ENCODE measurements around the gene PLPP3.
"Not testable (repeated sequence)": the region's sequence is repeated elsewhere in the genome, so short reads cannot be mapped to it uniquely, and the experiment has no call there.

Gene PLPP3

DNA sequence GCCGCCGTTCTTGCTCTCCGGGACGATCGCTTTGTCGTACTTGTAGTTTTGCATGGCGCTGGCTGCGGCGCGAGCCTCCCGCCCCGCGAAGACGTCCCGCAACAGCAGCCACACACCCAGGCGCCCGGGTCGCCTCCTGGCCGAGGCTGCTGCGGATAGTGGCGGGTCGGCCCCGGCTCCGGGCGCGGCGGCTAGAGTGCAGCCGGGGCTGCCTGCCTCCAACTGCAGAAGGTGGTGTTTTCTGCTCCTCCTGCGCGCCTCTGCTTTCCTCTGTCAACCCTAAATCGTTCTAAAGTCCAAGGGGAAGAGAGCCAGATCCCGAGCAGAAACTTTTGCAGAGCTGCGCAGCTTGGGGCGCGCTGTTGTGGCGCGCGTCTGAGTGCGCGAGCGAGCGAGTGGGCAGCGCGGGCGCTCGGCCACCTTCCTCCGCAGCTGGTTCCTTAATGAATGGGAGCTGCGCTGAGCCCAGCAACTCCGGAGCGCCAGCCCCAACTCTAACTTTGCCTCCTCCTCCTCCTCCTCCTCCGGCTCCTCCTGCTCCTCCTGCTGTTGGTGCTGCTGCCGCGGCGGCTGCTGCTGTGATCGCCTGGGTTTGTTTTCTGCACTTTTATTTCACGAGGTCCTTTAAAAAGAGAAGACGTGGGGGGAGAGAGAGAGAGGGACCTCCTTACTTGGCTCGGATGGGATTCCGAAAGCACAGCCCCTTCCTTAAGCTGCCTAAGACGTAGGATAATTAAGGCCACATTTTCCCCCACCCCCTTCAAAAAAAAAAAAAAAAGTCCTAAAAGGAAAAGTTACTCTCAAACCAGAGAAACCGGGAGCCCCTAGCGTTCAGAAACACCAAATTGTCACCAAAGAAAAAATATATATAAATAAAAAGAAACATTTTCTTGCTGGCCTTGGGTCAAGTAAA lies at the start of gene PLPP3:
Gene PLPP3 (minus strand): TSS at position 601 of the 913 bp plus-strand sequence. CDS start 547 bp downstream, at position 54.
- no peak for DNase-seq

DNA sequence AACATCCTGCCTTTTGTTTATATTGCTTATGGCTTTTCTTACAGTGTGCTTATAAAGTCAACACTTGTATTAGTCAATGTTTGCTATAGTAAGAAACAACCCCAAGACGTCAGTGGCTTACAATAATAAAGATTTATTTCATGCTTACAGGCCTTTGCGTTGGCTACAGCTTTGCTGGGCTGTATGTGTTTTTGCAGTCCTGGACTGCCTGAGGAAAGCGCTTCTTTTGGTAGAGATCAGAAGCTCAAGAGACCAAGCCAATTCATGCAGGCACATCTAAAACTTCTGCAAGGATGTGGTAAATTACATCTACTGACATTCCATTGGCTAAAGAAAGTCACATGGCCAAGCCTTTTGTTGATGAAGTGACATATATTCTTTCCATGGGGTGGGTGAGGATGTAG lies 48.3 kb upstream of the PLPP3 start:
- no peak for DNase-seq

DNA sequence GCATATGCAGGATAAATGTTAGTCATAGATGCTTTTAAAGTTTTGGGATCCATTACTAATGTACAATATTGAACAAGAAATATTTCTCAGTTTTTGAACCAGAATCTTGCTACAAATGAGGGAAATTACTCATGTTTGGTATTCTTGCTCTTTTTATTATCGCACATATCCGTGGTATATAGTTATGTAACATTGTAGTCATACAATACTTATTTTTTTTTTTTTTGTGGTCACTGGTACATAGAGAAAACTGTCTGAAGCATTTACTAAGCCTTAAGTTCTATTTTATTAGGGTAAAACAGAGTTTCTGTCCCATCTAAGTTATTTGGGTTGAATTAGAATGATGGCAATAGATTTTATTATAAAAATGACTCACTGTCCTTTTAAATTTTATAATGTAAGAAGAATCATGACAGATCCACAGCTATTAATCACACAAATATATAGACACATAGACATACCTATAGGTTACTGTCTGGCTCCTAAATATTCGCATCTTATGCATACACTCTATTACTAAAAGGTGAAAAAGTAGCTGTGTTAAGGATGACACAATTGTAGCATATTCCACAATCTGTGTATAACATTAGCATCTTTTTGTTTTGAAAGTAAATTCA lies 47.8 kb upstream of the PLPP3 start:
- no peak for DNase-seq

DNA sequence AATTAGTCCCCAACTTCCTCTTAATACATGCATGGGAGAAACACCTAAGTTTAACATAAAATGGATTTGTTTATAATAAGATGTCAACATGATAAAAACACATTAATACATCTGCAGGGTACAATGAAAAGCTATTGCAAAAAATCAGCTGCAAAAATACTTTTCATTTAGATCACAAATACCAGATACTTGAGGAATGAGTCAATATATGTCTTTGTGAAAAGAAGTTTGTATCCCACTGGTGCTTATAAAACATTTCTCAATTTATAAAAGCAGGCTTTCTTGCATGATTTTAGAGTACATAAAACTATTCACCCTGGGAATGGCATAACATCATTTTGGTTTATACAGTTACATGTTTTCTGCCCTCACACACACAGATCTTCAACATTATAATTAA lies 47.2 kb upstream of the PLPP3 start:
- no peak for DNase-seq

DNA sequence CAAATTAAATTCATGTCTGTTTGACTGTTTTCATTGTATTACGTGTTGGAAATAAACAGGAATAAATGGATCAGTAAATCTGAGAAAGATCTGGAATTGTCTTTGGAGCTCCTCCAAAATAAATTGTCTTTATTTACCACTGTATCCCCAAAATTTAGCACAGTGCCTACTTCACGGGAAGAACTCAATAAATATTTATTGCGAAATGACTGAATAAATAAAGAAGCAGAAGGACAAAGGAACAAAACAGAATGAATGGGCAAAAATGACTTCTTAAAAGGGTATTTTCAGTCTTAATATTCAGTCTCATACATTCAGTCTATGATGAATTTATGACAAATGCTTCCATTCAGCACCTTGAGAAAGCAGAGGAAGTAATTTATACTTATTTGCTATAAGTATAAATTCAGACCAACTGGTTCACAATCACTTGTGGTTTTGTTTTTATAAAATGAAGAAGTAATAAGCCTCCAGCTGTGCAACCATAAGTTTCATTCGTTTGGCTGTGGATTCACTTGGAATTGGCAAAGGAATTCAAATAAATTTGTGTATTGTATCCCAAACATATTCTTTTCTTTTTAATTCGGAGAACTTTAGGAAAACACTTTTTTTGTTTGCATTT lies 46.6 kb upstream of the PLPP3 start:
- no peak for DNase-seq

DNA sequence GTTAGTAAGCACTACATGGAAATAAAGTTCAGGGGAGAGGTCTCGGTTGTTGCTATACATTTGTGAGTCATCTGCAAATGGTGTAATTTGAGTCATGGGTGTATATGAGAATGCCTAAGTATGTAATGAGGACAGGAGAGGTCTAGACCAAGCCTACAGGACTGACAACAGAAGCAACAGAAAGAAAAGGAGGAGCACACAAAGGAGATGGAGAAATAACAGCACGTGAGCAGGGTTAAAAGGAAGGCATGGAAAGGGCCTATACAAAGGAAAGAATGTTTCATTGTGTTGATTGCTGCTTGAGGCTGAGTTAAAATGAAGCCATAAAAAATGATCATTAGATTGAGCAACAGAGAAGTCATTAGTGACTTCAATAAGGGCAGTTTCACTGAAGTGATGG lies 37.8 kb upstream of the PLPP3 start:
- no peak for DNase-seq

DNA sequence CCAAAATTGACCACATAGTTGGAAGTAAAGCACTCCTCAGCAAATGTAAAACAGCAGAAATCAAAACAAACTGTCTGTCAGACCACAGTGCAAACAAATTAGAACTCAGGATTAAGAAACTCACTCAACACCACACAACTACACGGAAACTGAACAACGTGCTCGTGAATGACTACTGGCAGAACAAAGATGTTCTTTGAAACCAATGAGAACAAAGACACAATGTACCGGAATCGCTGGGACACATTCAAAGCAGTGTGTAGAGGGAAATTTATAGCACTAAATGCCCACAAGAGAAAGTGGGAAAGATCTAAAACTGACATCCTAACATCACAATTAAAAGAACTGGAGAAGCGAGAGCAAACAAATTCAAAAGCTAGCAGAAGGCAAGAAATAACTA lies 31.4 kb upstream of the PLPP3 start:
- DNase-seq = not testable (repeated sequence)

DNA sequence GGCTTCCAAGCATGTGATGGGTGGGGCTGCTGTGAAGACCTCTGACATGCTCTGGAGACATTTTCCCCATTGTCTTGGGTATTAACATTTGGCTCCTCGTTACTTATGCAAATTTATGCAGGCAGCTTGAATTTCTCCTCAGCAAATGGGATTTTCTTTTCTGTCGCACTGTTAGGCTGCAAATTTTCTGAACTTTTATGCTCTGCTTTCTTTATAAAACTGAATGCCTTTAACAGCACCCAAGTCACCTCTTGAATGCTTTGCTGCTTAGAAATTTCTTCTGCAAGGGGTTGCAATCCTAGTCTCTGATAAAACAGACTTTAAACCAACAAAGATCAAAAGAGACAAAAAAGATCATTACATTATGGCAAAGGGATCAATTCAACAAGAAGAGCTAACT lies 30.7 kb upstream of the PLPP3 start:
- not testable (repeated sequence) for DNase-seq

DNA sequence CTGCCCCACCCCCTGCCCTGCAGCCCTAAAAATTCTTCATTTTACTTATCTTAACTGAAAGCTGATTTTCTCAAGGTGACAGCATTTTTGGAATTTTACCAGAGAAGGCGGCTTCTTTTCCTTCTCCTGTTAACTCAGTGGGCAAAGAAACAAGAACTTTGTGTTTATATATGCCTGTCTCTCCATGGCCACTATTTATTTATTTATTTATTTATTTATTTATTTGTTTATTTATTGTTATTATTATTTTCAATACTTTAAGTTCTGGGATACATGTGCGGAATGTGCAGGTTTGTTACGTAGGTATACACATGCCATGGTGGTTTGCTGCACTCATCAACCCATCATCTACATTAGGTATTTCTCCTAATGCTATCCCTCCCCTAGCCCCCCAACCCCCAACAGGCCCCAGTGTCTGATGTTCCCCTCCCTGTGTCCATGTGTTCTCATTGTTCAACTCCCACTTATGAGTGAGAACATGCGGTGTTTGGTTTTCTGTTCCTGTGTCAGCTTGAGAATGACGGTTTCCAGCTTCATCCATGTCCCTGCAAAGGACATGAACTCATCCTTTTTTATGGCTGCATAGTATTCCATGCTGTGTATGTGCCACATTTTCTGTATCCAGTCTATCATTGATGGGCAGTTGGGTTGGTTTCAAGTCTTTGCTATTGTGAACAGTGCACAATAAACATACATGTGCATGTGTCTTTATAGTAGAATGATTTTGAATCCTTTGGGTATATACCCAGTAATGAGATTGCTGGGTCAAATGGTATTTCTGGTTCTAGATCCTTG lies 16.2 kb upstream of the PLPP3 start:
- not testable (repeated sequence) for DNase-seq

DNA sequence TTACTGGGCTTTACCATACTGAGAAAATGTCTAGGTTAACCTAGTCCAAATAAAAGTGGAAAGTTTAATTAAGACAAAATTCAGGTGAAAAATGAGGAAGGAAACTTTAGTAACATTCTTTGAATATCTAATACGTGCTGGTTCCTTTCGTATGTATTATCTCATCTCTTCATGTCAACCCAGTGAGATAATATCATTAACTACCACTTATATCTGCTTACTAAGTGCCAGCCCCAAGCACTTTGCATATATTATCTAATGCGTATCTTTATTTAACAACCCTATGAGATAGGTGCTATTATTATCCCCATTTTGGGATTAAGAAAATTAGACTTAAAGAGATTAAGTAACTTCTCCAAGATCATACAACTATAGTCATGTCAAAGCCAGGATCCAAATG lies 12.5 kb upstream of the PLPP3 start:
- DNase-seq = no peak

DNA sequence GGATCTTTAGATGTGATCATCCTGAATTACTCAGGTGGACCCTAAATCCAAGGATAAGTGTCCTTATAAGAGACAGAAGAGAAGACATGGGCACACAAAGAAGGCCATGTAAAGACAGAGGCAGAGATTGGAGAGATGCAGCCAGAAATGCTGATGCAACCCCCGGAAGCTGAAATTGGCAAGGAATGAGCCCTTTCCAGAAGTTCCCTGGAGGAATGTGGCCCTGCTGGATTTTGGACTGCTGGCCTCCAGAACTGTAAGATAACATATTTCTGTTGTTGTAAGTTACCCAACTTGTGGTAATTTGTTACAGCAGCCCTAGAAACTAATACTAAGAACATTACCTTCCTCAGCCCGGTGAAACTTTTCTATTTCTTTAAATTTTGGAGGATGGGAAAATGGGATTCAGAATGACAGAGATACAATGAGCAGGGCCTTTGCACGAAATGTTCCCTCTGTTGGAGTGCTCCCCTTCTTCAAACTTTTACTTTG lies 11.2 kb upstream of the PLPP3 start:
- DNase-seq = no peak

DNA sequence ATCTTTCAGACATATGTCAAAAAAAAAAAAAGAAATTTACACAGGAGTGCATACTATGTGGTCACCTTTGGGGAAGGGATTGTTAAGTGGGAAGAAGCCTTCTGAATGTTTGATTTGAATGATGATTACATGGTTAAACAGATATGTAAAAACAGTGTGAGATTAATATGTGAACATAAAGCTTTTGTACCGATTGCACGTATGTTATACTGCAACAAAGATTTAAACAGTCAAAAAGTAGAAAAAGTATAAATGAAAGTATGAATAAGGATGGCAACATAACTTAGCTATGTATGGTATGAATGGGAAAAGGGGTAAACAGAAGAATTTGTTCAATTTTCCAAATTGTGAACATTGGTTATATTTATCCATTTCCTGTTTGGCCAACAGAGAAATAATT lies 10.0 kb upstream of the PLPP3 start:
- DNase-seq = no peak

DNA sequence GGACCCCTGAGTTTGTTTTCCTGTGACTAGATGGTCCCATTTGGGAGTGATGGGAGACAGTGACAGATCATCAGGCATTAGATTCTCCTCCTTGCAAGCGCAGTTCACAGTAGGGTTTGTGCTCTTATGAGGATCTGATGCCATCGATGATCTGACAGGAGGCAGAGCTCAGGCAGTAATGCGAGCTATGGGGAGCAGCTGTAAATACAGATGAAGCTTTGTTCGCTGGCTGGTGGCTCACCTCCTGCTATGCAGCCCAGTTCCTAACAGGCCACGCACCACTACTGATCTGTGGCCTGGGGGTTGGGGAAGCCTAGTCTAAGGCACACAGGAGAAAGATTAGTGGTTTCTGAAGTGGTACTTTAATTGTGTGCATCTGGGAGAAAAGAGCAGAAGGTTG lies 7.1 kb upstream of the PLPP3 start:
- no peak for DNase-seq

DNA sequence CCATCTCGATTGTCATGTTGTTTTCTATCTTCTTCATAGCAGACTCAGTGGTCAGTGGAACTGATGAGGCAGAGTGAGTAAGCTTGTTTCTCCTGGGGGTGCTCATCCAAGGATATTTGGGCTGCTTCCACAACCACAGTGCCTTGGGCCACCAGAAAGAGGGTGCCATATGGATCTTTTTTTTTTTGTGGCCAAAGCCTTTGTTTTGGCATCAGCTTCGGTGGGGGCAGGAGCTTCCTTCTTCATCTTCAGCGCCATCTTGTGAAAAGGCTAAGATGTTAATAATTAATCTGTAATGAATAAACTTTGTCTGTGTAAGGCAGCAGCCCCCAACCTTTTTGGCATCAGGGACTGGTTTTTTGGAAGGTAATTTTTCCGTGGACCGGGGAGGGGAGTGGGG lies 6.6 kb upstream of the PLPP3 start:
- no peak for DNase-seq

DNA sequence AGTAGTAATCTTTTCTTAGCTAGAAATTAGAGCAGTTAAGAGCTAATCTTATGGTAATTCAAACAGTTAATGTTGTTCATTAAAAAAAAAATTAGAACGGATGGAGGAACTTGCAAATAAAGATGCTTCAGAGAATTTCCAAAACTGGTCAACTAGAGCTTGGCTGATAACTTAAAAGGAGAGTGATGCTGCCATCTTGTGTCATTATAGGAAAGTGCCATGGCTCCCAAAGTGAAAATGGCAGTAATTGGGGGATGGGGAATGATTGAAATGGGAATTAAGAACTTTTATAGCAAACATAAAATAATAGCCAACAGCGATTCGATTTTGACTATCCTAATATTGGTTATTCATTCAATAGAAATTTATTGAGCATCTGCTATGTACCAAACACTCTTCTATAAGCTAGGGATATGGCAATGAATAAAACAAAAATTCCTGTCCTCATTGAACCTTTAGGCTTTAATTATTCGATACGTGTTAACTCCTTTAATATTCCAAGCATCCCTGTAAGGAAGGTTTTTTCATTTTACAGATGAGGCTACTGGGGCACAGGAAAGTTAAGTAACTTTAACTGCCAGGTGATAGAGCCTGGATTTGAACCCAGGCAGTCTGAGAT lies 5.7 kb upstream of the PLPP3 start:
- no peak for DNase-seq

DNA sequence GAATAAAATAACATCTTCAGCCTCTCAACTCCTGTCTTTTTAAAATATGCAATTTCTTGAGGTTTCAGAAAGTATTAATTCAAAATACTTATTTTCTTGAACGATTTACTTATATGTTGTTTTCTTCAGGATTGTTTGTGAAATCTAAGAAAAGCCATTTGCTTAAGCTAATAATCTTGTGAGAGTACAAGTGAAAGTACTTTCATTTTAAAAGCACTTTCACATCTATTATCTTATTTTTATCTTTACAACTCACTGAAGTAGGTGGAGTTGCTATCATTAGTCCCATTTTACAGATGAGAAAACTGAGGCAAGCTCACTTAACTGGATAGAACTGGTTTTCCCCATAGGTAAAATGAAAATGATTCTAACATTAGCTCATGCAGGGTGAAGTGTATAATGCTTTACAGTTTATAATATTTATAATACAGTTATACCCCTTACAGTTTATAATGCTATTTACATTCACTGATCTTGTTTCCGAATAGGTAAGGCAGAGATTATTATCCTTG lies 4.7 kb upstream of the PLPP3 start:
- DNase-seq = no peak

DNA sequence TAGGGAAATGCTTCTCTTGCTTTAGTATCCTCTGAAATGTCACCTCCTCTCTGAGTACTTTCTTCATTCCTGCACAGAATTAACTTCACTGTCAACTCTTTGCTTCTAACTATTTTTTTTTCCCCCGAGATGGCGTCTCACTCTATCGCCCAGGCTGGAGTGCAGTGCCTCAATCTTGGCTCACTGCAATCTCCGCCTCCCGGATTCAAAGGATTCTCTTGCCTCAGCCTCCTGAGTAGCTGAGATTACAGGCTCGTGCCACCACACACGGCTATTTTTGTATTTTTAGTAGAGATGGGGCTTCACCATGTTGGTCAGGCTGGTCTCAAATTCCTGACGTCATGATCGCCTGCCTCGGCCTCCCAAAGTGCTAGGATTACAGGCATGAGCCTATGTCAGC lies 1.4 kb upstream of the PLPP3 start:
- no peak for DNase-seq

DNA sequence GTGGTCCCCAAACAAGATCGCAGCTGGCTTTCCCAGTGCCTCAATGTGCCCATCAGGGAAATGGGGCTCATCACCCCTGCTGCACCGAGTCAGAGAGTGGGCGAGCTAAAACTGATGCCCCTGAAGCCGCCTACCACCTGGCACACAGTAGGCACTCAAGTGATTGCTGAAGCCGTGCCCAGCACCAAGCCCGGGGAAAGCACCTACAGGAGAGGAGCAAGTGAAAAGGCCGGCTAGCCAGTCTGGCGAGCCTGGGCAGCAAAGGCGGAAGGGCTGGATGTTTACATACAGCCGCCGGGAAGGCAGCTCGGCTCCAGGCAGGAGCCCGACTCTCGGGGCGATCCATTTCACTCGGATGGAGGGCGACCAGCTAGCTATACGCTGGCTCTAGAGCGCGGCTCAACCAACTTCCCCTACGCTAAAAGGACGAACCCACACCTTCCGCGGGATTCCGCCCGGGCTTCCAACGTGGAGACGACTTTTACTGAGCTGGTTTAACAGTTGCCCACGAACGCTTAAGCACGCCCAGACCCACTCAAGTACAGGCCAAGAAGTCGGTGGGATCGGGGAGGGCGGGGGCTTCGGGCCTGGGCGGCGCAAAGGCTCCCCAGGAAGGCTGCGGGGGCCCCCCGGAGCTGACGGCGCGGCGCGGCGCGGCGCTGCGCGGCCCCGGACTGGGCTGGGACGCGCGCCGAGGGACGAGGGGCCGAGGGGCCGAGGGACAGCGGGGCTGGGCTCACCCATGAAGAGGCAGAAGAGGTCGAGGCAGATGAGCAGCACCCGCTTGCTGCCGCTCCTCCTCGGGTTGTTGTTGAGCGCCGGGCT lies 1.0 kb downstream of the PLPP3 start:
- DNase-seq = no peak

DNA sequence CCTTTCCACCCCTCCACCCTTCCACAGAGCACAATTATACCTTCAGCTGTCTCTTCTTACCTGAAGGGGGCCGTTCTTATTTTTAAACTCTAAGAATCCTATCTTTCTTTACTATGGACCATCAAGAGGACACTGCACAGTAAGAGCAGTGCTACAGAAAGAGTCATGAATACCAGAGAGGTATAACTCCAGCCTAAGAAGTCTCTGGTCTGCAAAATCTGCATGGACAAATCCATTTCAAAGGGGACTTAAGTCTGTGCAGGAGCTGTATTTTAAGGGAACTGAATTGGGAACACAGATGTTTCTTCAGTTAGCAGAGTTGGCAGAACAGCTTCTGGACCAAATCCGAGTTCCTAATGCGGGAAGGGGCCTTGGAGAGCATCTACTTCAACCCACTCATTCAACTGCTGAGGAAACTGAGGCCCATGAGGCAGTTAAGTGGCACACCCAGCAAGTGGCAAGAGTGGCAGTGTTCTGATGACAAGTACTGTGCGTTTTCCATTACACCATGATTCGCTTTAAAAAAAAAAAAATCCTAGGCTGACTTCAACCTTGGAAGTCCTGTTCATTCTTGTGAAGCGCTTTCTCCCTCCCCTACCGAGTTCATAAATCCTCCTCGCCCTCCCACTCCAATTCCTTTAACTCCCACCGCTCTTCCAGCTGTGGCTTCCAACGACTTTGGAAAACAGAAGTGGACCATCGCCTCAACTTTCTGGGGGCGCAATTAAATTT lies 1.8 kb downstream of the PLPP3 start:
- DNase-seq = no peak

DNA sequence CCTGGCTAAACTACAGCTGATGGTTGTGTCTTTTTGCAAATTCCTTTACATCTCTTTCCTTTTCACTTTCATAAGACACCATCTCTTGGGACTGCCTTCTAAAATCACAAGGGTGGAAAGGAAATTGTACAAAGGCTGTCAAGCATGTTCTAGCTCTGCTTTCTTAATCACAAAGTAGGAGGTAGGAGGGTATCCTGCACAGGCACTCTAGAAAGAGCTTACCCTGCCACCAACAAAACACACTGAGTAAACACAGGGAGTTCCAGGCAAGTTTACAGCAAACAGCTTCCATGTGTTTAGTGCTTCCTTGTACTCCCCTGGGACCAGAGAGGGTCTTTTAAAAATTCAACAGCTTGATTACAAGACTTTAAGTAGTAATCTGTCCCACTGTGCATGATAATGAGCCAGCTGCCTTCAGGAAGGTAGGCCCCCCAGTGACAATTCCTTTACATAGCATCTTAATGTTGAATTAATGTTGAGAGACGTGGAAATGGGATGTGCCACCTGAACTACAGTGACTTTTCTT lies 2.4 kb downstream of the PLPP3 start:
- no peak for DNase-seq

All from stimulated activated naive CD4-positive, alpha-beta T cell (primary cell).